OCI-LY7 (cell line): Measurements from ENCODE around the gene ATE1. TPM values are rescaled to one million over a fixed set of nuclear protein-coding genes. Genes with fewer than 3 reads are reported as not detected.

Source experiments
- BruUV-seq: library from RNA; stranded (reverse); fragments of 400-500 nt; replicated peaks from 2 replicates; lab custom pipeline; 2021; lab: Mats Ljungman, UMichigan
- CTCF ChIA-PET: fragments of 300-600 bp; sonication (Branson Sonifier 250); formaldehyde crosslinking; loops from one replicate; lab custom pipeline; 2022; ENCODE audit warnings: antibody characterized with exemption; ENCODE audit not compliant: unreplicated experiment; lab: Charles Lee
- POLR2A ChIA-PET: fragments of 300-600 bp; sonication (Branson Sonifier 250); formaldehyde crosslinking; loops from one replicate; lab custom pipeline; 2022; ENCODE audit warnings: antibody characterized with exemption; lab: Charles Lee
- DNase-seq: peaks from one replicate; pipeline ENCODE4 v3.0.0-alpha.2; 2015; ENCODE audit warnings: low spot score
- H2AFZ ChIP-seq: fragments of 200-600 bp; sonication (generic), shearing (Covaris generic); 2 replicates; pipeline ENCODE4 v1.6.1; 2014; ENCODE audit warnings: mild to moderate bottlenecking, antibody characterized with exemption, low read length, moderate library complexity
- H3K27ac ChIP-seq: fragments of 200-600 bp; sonication (generic); 2 replicates; pipeline ENCODE4 v1.5.1; 2014; ENCODE audit warnings: mixed run types, low read depth, mild to moderate bottlenecking, moderate library complexity, low read length, inconsistent platforms; ENCODE audit not compliant: poor library complexity, severe bottlenecking
- H3K36me3 ChIP-seq: fragments of 200-600 bp; sonication (generic); 2 replicates; pipeline ENCODE4 v1.6.1; 2014; ENCODE audit warnings: mild to moderate bottlenecking, antibody characterized with exemption, low read length, moderate library complexity, mixed read lengths; ENCODE audit not compliant: insufficient read depth
- H3K4me1 ChIP-seq: fragments of 200-600 bp; sonication (generic); 2 replicates; pipeline ENCODE4 v1.5.1; 2014; ENCODE audit warnings: mild to moderate bottlenecking, low read length; ENCODE audit not compliant: insufficient read depth, poor library complexity, severe bottlenecking
- H3K4me2 ChIP-seq: fragments of 200-600 bp; sonication (generic); 2 replicates; pipeline ENCODE4 v1.6.1; 2014; ENCODE audit warnings: mild to moderate bottlenecking, low read length
- H3K4me3 ChIP-seq: fragments of 200-600 bp; sonication (generic); 2 replicates; pipeline ENCODE4 v1.5.1; 2014; ENCODE audit warnings: mild to moderate bottlenecking, low read depth, low read length; ENCODE audit not compliant: poor library complexity, severe bottlenecking
- H3K79me2 ChIP-seq: fragments of 200-600 bp; sonication (generic); 2 replicates; pipeline ENCODE4 v1.6.1; 2016; ENCODE audit warnings: low read depth, mild to moderate bottlenecking, low read length, moderate library complexity, mixed read lengths; ENCODE audit not compliant: insufficient read depth
- H3K9me2 ChIP-seq: fragments of 200-600 bp; sonication (generic); 2 replicates; pipeline ENCODE4 v1.6.1; 2016; ENCODE audit warnings: mild to moderate bottlenecking, low read length, mixed read lengths; ENCODE audit not compliant: insufficient read depth
- H3K9me3 ChIP-seq: fragments of 200-600 bp; sonication (generic); 2 replicates; pipeline ENCODE4 v1.6.1; 2014; ENCODE audit warnings: mild to moderate bottlenecking, mixed run types, low read length, mixed read lengths
- H4K20me1 ChIP-seq: fragments of 200-600 bp; sonication (generic); 2 replicates; pipeline ENCODE4 v1.6.1; 2014; ENCODE audit warnings: mild to moderate bottlenecking, antibody characterized with exemption, low read length, moderate library complexity, mixed read lengths; ENCODE audit not compliant: insufficient read depth
- CTCF ChIP-seq: fragments of 200-600 bp; sonication (generic); conservative IDR thresholded peaks from 2 replicates; pipeline ENCODE4 v1.5.1; 2014; ENCODE audit warnings: mild to moderate bottlenecking, antibody characterized with exemption, low read length, moderate library complexity, mixed read lengths
- EZH2phosphoT487 ChIP-seq: fragments of 200-600 bp; sonication (generic); IDR thresholded peaks from 2 replicates; pipeline ENCODE4 v1.6.1; 2018; ENCODE audit warnings: low read depth, borderline replicate concordance, mild to moderate bottlenecking, mixed run types, antibody characterized with exemption, low read length, moderate library complexity, mixed read lengths
- intact Hi-C: fragments of 100-400 bp; cut with micrococcal nuclease; formaldehyde crosslinking; loops from one replicate; pipeline ENCODE4 v1.10.0; 2022; ENCODE audit not compliant: unreplicated experiment
- total RNA-seq, 2 experiments: library from RNA; depleted of rRNA in 1 of 2; stranded (reverse); fragments of >200 nt in 1 of 2; shearing (Covaris generic) in 1 of 2; gene quantifications; 2 replicates each; pipeline ENCODE4 v1.2.3, GENCODE V29; 2014 to 2022

ATE1 gene
- total RNA-seq, 2 experiments from 2014 or later: 14.8 to 44.7 TPM

DNA sequence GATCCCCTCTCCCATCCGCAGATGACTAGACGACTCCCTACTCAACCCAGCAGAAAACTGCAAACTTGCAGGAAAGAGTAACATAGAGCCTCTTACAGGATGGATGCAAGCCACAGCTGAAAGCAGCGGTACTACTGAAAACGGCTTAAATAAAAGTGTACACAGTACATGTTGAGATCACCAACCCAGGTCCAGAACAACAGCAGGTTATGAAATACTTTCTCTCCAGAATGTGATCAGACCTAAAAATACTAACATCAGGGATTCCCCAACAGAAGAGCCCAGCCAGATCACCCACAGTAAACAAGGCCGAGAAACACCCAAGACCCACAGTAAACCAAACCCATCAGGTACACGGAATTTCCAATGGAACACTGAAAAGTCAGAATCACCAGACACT lies 13.2 kb downstream of the ATE1 start:
- H3K9me2 ChIP-seq: no peaks in the 10 kb centered on the region
- no peak overlapping the region for H3K4me2 ChIP-seq
- peaks cover 24% of the 10 kb centered on the region for H3K4me1 ChIP-seq
- ChIA-PET CTCF (no interaction called here), POLR2A (no interaction called here)
- no peak for DNase-seq
- H3K27ac ChIP-seq: no peak overlapping the region
- peaks cover 93% of the 10 kb centered on the region for H3K36me3 ChIP-seq
- no peak overlapping the region for H3K4me3 ChIP-seq
- no TSS peak for BruUV-seq
- no peak overlapping the region for H2AFZ ChIP-seq
- no peaks in the 10 kb centered on the region for H4K20me1 ChIP-seq
- intact Hi-C loops: no loop called here
- peaks cover 6% of the 10 kb centered on the region; the same call in 1 of the 2 replicates for H3K79me2 ChIP-seq
- peaks cover 8% of the 10 kb centered on the region; the same call in 1 of the 2 replicates for H3K9me3 ChIP-seq
- TF ChIP-seq EZH2phosphoT487: no peak
- no peak for TF ChIP-seq CTCF

- ChIA-PET POLR2A (interaction anchor here (0.7 to 1.3 kb wide), 3 partner anchors 49 to 443 kb away, joined by 3 to 4 read pairs (median 4); no protein-coding TSS in a partner anchor), CTCF (no interaction called here)
- Histone ChIP-seq H3K36me3 (peaks cover 84% of the 10 kb centered on the region), H3K9me3 (no peaks in the 10 kb centered on the region), H2AFZ (no peak overlapping the region), H3K79me2 (no peaks in the 10 kb centered on the region), H3K27ac (no peak overlapping the region), H3K4me3 (no peak overlapping the region), H4K20me1 (no peaks in the 10 kb centered on the region), H3K4me2 (no peak overlapping the region), H3K4me1 (peaks cover 3% of the 10 kb centered on the region), H3K9me2 (no peaks in the 10 kb centered on the region)
- no peak for DNase-seq
- BruUV-seq: no TSS peak
- intact Hi-C loops: no loop called here
- TF ChIP-seq CTCF (no peak), EZH2phosphoT487 (no peak)
Measured at GRCh38 chr10:121911421-121911697, 16.5 kb downstream of the ATE1 start.

DNA sequence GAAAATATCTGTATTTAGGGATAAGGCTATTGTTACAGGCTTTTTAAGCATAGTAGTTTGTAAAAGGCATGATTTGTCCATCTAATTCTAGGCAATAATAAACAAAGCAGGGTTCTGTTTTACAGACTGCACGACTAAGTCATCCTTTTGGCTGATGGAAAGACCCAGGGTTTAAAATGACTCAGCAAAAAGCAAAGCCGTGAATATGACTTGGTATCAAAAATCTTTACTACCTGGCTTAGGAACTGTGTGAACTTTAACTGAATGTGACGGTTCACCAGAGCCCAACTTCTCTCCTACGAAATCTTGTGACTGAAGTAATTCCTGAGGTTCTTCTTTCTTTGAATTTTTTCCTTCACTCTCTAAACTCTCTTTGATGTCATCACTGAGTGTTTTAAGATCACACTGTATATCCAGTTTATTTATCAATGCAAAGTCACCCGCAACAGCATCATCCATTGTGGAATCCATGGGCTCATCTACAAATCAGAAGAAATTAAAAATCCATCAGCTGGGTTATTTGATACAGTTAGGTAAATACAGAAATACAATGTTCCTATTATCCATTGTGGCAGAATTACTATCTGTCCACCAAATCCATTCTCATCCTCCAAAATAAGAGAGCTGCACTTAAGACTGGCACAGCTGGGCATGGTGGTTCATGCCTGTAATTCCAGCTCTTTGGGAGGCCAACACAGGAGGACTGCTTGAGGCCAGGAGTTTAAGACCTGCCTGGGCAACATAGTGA lies 17.0 kb downstream of the ATE1 start:
- TF ChIP-seq CTCF: no peak
- no peak for TF ChIP-seq EZH2phosphoT487
- H4K20me1 ChIP-seq: no peaks in the 10 kb centered on the region
- H3K79me2 ChIP-seq: no peaks in the 10 kb centered on the region
- no peak overlapping the region for H3K4me2 ChIP-seq
- peaks cover 3% of the 10 kb centered on the region for H3K4me1 ChIP-seq
- ChIA-PET CTCF (no interaction called here), POLR2A (interaction anchor here (0.7 to 1.3 kb wide), 3 partner anchors 48 to 443 kb away, joined by 3 to 4 read pairs (median 4); no protein-coding TSS in a partner anchor)
- BruUV-seq: no TSS peak
- no peak overlapping the region for H3K27ac ChIP-seq
- intact Hi-C loops: no loop called here
- no peaks in the 10 kb centered on the region for H3K9me2 ChIP-seq
- peaks cover 84% of the 10 kb centered on the region for H3K36me3 ChIP-seq
- DNase-seq: no peak
- H2AFZ ChIP-seq: no peak overlapping the region
- H3K4me3 ChIP-seq: no peak overlapping the region
- no peaks in the 10 kb centered on the region for H3K9me3 ChIP-seq
